WERI-Rb-1 (cell line): ENCODE measurements around the gene CTSD.

ENCODE experiments used
- DNase-seq: peaks from one replicate; pipeline ENCODE4 v3.0.0-alpha.2; 2020
- H3K27ac ChIP-seq: fragments of 250-450 bp; sonication (Bioruptor Pico); 2 replicates; pipeline ENCODE4 v1.5.1; 2020; ENCODE audit warnings: mild to moderate bottlenecking, moderate library complexity
- H3K27me3 ChIP-seq: fragments of 250-450 bp; sonication (Bioruptor Pico); 2 replicates; pipeline ENCODE4 v1.5.1; 2021; ENCODE audit warnings: mild to moderate bottlenecking, low read depth, moderate library complexity; ENCODE audit not compliant: insufficient read depth, severe bottlenecking
- H3K36me3 ChIP-seq: fragments of 250-450 bp; sonication (Bioruptor Pico); 2 replicates; pipeline ENCODE4 v1.5.1; 2020; ENCODE audit warnings: mild to moderate bottlenecking, moderate library complexity
- H3K4me3 ChIP-seq: 2 replicates; pipeline ENCODE4 v1.5.1; 2011; ENCODE audit warnings: low read depth, mild to moderate bottlenecking, control low read depth, low read length
- H3K9me3 ChIP-seq: fragments of 250-450 bp; sonication (Bioruptor Pico); 2 replicates; pipeline ENCODE4 v1.5.1; 2021; ENCODE audit warnings: mild to moderate bottlenecking, moderate library complexity; ENCODE audit not compliant: severe bottlenecking
- CTCF ChIP-seq: IDR thresholded peaks from 2 replicates; pipeline ENCODE4 v1.5.1; 2011; ENCODE audit warnings: low read depth, mild to moderate bottlenecking, control low read depth, inconsistent platforms, low read length

Gene CTSD

GRCh38 chr11:1744137-1744886, 19.4 kb downstream of the CTSD start:
- no peak overlapping the region for H3K27ac ChIP-seq
- H3K27me3 ChIP-seq: peaks cover 68% of the 10 kb centered on the region
- H3K36me3 ChIP-seq: no peaks in the 10 kb centered on the region
- DNase-seq: no peak
- TF ChIP-seq CTCF: no peak
- no peak overlapping the region for H3K4me3 ChIP-seq
- H3K9me3 ChIP-seq: no peaks in the 10 kb centered on the region

GRCh38 chr11:1743585-1744136, 20.1 kb downstream of the CTSD start:
- TF ChIP-seq CTCF: no peak
- Histone ChIP-seq H3K27ac (no peak overlapping the region), H3K27me3 (peaks cover 68% of the 10 kb centered on the region), H3K9me3 (no peaks in the 10 kb centered on the region), H3K36me3 (no peaks in the 10 kb centered on the region), H3K4me3 (no peak overlapping the region)
- no peak for DNase-seq

GRCh38 chr11:1742869-1743584, 20.7 kb downstream of the CTSD start:
- no peak for TF ChIP-seq CTCF
- H3K27me3 ChIP-seq: peaks cover 68% of the 10 kb centered on the region

GRCh38 chr11:1742371-1742770, 21.4 kb downstream of the CTSD start:
- no peak for TF ChIP-seq CTCF
- Histone ChIP-seq H3K27ac (no peak overlapping the region), H3K27me3 (peaks cover 67% of the 10 kb centered on the region), H3K4me3 (no peak overlapping the region), H3K36me3 (no peaks in the 10 kb centered on the region), H3K9me3 (peaks cover 5% of the 10 kb centered on the region)
- no peak for DNase-seq

More at GRCh38 chr11:1742869-1743584, 20.7 kb downstream of the CTSD start:
- DNase-seq: no peak
- Histone ChIP-seq H3K27ac (no peak overlapping the region), H3K4me3 (no peak overlapping the region), H3K9me3 (no peaks in the 10 kb centered on the region), H3K36me3 (no peaks in the 10 kb centered on the region)

GRCh38 chr11:1741741-1742140, 22.0 kb downstream of the CTSD start:
- no peak for DNase-seq
- H3K36me3 ChIP-seq: no peaks in the 10 kb centered on the region
- no peak for TF ChIP-seq CTCF
- peaks cover 11% of the 10 kb centered on the region for H3K9me3 ChIP-seq
- H3K27ac ChIP-seq: no peak overlapping the region
- no peak overlapping the region for H3K4me3 ChIP-seq
- peaks cover 70% of the 10 kb centered on the region for H3K27me3 ChIP-seq
